Esophagus muscularis mucosa (tissue), 4 donors: ENCODE measurements around the gene IFT43. TPM values are rescaled to one million over a fixed set of nuclear protein-coding genes. Genes with fewer than 3 reads are reported as not detected.

Source experiments
- total RNA-seq, 4 donors: library from RNA; depleted of rRNA; stranded (reverse); fragments of >200 nt; gene quantifications; one replicate each; pipeline versions ENCODE4 v1.1.0 to v1.2.1, GENCODE V29; 2016

IFT43 gene
- total RNA-seq, 4 donors from 2014 or later = 36.7 to 51.0 (median 42.3) TPM

Other genes starting within 250 kb of the IFT43 start
- 10 to 100 TPM; 12.0 to 47.1 (median 23.2) TPM for gene TGFB3, start 3.8 kb upstream of the IFT43 start, total RNA-seq
- gene GPATCH2L, start 166.2 kb downstream of the IFT43 start, total RNA-seq = 10 to 100 TPM; 42.4 to 59.1 (median 48.3) TPM